ENCODE measurements around the gene RSU1.
"Not testable (repeated sequence)": the region's sequence is repeated elsewhere in the genome, so short reads cannot be mapped to it uniquely, and the experiment has no call there.

The RSU1 gene

DNA sequence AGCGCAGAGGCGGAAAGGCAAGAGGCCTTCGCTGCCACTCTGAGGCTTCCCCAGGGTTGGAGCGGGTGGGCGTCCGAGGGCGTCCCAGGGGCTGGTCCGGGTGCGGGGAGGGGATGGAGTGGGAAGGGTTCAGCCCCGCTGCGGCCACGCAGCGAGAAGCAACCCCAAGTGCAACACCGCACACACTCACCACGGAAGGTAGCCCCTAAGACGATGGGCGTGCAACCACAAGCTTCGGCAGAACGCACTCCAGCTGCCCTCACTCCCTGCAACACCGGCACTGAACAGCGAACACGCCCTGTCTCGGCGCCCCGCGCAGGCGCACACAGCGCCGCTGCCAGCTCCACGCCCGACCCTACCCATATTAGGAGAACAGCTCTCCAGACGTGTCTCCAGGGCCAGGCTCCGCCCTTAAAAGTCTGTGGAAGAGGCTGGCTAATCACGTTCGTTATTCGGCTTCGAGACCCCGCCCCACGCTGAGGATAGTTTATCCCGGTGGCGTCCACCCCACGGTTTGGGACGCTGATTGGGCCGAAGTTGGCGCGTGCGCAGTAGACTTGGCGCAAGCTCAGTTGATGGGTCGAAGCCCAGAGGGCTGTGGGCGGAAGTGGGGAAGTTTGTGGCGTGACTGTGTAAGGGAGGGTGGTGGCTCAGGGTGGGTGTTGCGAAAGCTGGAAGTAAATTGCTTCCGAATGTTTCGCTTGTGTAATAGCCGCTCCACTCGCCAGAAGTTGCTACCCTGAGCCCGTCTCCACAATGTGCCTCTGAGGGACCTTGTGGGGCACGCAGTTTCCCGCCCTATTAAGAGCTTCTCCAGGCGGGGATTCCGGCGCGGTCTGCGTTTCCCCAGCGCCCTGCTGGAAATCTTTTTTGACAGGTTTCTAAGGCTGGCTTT lies at the start of gene RSU1:
RSU1 (minus strand) TSS at position 300 of the 895 bp plus-strand sequence. CDS start 343 bp downstream, outside the sequence.
- peak; percentile 100 for DNase-seq

DNA sequence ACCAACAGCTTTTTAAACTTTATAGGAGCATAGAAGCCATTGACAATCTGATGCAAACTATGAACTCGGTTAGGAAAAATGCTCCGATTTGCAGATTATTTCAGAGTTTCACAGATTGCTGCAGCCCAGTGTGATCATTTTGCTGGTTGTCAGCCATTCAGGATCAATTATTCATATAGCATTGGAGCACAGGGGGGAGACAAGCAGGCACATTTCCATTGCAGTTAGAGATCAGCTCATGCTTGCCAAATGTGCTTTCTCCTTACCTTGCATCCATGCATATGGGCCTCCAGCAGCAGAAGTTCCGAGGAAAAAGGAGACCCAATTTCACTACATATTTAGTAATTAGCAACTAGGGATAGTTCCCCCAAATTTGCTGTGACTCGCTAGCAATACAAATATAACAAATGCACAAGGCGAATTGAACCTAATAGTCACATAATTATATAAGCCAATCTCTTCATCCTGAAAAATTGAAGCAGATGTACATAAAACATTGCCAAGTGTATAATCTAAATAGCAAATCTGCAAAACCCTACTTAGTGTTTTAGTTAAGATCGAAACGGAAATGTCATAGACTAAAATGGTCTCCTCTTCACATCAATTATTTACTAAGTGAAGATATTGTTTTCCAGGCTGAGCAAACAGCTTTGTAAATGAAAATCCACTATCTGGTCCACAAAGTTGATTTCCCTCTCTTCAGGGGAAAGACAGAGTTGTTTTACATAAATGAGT lies 49.5 kb upstream of the RSU1 start:
- no peak for DNase-seq

DNA sequence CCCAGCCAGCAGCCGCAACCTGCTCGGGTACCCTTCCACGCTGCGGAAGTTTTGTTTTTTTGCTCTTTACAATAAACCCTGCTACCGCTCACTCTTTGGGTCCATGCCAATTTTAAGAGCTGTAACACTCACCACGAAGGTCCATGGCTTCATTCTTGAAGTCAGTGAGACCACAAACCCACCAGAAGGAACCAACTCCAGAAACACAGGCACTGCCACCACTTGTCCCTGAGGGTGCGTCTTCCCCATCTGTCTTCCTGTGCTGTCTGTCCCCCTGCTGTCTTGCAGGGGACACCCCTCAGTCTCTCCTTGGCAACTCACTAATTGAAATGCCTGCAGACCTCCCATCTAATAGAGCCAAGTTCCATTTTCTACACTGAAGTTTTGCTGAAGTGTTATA lies 48.5 kb upstream of the RSU1 start:
- DNase-seq = no peak

DNA sequence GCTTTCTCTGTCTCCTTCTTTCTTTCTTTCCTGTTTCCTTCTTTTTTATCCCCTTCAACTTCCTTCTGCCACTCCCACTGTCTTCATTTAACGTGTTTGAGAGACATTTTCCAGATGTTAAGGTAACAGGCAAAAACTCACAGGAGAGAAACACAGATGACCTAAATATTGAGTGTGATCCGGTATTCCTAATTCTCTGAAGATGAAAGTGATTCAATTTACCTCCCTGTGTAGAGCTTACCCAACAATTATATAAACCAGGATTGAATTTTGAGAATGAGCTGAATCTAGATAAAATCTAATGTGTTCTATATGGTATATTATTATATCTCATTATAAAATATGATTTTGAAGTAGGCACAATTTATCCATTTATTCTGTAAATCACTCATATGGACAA lies 46.5 kb upstream of the RSU1 start:
- DNase-seq = no peak

DNA sequence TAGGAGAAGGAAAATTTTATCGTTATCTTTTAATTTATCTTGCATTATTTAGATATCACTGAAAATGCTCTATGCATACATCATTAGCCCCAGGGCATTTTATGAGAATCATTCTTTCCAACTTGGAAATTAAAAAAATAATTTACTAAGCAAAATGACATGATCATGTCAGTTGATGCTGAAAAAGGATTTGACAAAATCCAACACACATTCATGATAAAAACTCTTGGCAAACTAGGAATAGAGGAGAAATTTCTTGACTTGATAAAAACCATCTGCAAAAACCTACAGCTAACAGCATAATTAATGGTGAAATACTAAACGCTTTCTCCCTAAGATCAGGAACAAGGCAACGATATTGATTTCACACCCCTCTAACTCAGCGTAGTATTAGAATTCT lies 40.2 kb upstream of the RSU1 start:
- no peak for DNase-seq

DNA sequence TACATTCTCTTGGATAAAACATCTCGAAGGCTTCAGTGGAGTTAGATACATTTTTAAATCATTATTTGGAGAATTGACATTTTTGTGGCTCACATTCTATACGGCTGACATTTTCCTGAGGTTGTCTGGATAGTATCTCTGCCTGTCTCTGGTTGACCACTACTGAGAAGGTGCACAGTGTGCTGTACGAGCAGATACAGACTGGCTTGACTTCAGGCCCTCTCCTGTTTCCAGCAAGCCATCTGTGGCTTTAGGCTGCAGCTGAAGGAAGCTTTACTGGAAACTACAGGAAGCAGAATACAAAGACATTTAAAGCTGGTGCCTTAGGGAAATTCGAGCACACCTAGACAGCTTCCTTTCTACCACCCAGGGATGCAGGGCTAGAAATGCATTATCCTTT lies 39.3 kb upstream of the RSU1 start:
- DNase-seq = no peak

DNA sequence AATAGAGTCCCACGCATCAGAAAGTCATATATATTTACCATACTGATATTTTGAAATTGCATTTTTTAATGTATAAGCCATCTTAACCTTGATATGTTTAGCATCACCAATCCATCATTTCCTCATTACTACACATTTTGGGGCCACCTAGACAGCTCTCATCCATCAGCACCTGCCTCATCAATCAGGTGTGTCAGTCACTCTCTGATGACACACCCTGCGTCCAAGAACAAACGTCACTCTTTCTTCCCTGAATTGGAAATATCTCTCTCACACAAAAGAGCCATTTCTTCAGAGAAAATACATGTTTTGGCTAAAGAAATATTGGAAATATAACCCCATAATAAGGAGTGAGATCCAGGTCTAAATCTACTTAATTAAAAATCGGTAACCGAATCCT lies 38.9 kb upstream of the RSU1 start:
- DNase-seq = no peak

DNA sequence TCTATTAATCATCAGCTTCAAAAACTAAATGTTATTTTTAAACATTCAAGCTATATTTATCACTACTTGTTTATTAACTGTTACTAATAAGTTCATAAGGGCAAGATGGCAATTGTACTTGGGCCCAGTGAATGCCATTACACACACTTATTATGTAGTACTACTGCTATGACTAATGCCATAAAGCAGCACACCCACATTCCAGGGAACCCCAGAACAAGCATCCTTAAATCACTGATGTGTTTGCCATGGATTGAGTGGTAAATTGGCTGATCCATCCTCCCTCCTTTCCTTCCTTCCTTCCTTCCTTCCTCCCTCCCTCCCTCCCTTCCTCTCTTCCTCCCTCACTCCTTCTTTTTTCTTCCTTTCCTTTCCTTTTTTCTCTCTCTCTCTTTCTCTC lies 37.4 kb upstream of the RSU1 start:
- no peak for DNase-seq

DNA sequence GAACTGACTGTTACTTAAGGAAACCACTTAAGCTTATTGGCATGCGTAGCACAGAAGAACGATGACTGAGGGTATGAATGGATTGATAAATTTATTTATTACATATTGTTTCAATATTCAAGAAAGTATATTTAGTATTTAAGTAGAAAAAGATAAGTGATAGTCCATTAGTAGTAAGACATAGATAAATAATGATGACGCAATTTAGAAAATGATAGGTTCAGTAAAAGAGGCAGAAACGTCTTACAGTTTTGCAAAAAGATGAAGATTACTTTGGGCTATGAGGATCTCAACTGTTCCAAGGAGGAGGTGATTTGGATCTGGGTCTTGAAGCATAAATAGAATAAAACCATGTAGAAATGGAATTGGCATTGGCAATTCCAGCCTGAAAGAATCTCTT lies 36.6 kb upstream of the RSU1 start:
- DNase-seq = no peak

DNA sequence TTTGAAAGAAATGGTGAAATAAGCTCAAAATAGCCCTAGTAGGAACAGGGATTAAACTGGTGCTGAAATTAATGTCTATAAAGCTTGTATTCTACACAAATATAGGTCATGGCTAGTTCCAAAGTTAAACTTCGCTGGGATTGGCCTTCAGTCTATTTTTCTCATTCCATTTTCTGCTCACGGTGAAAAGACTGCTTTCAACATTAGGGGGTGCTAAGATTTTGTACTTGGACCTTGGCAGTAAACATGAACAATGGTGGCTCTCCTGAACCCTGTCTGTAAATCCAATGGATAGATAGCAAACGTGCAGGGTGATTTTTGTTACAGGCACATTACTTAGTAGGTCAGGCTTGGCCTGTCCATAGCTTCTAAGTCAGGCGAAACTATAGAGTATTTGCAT lies 36.0 kb upstream of the RSU1 start:
- no peak for DNase-seq

DNA sequence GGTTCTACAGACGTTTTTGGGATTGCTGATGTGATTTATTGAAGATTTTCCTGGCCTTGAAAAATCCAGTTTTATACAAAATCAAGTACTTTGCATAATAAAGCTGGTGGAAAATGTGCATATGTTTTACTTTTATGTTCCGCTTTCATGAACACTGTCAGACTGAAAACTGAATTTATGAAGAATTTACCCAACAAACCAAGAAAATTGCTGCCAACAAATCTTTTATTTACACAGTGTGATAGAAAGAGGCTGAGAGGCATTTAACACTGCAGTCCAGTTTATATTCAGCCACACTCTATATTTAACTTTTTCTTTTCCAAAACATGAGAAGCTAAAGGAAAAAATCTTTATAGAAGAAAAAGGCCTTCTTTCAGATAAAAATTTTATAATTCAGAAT lies 35.4 kb upstream of the RSU1 start:
- DNase-seq = no peak

DNA sequence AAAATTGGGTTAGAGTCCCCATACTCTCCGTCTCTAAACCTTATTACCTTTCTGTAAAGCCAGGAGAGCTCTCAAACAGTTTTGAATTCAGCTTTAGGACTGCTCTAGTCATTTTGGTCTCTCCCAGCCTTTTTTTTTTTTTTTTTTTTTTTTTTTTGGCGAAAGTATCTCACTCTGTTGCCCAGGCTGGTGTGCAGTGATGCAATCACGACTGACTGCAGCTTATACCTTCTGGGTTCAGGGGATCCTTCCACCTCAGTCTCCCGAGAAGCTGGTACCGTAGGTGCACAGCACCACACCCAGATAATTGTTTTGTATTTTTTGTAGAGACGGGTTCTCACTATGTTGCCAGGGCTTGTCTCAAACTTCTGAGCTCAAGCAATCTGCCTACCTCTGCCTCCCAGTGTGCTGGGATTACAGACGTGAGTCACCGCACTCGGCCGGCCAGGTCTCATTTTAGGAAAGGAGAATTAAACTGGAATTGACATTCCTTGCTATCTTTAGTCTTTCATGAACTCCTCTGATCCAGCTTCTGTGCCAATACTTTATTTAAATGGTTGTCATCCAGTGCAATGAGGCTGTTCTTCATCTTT lies 31.4 kb upstream of the RSU1 start:
- DNase-seq = no peak

DNA sequence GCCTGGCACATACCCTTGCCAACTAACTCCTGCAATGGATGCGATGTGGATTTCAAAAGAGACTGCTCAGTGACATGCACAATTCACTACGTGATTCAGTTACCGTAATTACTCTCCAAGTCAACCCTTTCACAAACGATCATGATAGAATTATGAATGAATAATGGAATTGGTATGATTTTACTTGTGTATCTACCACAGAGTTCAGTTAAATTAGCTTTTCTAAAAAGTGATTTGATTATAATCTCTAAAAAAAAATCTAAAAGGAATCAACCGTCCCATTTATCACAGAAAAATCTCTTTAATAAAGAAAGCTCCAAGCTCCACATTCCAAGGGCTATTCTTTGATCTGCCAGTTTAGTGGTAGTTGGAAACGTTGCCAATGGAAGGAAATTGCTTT lies 30.4 kb upstream of the RSU1 start:
- DNase-seq = no peak

DNA sequence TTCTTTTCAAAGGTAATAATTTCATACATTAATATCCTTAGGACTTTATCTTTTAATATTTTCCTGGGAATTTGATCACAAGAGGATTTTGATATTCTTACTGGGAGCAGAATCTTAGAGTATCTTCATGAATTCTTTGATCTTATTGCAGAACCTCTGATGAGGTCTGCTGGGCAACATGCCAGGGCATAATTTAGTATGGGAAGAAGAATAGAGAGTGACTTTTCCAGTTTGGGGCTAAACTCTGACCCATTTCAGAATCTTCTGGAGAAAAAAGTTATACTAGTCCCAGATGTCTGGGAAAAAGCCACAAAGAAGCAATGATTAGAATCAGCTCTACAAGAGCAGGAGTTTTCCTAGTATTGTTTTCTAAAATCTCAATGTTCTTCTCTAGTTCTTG lies 28.0 kb upstream of the RSU1 start:
- DNase-seq = no peak

DNA sequence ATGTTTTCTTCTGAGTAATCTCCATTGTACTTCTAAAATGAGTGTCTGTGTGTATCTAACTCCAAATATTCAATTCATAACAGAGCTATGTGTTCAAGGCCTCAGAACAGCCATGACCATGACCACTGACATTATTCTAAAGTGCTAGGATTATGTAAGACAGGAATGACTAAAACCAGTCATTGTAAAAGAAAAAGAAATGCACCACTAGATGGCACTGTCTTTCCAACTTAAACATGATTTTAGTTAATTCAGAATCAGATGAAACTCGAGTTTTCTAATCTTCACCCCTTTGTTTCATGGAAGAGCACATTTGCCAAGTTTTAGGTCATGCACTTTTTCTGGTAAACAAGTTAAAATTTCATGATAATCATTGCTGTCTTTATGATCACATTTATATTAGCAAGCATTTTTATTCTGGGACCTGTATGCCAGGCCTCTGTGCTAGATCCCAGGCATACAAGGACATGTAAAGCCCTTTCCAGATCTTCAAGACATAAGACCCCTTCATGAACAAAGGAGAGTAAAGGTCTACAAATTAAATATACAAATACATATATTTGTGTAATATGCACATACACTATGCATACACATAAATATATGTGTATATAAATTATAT lies 26.1 kb upstream of the RSU1 start:
- DNase-seq = no peak

DNA sequence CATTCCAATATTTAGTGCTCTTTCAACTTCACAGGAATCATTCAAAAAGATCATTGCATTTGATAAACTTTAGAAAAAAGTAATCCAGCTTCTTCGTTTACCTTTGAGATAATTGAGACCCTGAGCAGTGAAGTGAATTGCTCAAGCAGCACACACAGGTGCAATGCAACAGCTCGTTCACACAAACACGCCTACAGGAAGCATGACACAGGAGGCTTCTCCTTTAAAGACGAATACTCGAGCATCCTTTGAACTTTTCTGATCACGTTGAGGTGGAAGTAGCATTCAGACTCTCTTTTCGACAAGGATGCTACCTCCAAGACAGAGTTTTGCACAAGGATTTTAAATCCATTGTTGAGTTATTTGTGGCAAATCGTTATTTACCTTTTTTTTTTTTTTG lies 18.0 kb upstream of the RSU1 start:
- DNase-seq = no peak

DNA sequence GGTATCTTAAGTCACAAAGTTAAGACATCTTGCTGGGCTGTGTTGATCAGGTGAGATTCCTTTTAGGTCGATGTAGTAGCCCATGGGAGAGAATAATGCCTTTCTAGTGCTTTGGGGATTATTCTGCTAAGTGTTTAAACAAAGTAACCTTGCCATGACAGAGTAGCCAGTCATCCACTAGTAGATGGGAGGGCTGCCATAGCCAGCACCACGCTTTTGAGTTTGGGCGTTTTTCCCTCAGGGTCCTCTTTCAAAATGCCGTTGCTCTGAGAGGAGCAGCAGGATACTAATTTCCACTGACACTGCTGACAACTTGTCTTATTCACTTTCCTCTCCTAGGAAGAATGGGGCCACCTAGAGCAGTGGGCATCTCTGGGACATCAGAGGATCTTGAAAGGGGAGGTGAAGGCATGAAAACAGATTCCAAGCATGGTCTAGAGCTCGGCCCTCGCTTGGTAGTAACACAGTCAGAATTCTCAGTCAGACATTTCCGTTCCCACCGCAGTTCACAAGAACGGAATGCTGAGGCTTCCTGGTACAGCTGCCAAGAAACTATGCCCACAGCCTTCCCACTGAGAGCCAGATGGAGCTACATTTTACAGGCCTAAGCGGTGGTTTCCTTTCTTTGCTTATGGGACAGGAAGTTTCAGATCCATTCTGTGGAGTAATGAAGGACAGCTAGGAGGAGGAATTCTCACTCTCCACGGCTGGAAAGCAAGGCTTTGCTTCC lies 15.3 kb upstream of the RSU1 start:
- no peak for DNase-seq

DNA sequence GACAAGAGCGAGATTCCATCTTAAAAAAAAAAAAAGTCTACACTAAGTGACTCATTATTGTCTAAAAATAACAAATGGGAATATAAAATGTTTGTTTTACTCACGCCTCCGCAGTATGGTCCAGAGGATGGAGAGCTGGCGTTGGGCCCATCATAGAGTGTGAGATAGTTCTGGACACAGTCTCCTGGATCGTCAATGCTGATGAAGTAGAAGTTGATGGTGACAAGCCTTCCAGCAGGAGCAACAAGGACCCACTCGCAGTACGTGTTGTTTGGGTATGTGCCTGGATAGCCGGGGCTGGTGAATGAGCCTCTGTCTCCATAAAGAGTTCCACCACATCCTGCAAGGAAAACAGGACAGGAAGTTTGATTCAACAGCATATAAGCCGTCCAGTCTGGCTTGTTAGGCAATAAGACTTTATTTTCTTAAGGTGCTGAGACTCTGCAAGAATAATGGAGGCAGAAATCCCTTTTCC lies 11.5 kb upstream of the RSU1 start:
- DNase-seq = no peak

DNA sequence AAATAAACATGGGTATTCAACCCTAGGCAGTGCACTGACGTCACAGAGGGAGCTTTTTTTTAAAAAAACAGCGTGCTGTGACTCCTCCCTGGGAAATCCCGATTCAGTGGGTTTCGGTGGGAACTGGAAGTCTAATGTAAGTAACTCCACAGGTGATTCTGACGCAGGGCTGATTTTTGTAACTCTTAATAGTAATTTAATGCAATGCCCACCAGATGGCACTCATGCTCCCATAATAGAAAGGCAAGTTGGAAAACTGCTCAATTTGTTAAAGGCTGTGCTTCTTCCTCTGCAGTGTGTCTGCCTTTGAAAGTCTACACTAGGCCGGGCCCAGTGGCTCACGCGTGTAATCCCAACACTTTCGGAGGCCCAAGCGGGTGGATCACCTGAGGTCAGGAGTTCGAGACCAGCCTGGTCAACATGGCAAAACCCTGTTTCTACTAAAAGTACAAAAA lies 10.9 kb upstream of the RSU1 start:
- peak; percentile 52 for DNase-seq

DNA sequence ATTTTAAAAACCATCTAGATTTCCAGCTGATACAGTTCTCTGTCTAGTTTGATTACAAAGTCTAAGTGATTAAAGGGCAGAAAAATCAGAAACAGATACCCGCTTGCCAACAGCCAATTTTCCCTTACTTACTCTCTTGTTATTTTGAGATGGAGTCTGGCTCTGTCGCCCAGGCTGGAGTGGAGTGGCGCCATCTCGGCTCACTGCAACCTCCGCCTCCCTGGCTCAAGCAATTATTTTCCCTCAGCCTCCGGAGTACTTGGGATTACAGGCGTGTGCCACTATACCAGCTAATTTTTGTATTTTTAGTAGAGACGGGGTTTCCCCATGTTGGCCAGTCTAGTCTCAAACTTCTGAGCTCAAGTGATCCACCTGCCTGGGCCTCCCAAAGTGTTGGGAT lies 10.2 kb upstream of the RSU1 start:
- DNase-seq = not testable (repeated sequence)

DNA sequence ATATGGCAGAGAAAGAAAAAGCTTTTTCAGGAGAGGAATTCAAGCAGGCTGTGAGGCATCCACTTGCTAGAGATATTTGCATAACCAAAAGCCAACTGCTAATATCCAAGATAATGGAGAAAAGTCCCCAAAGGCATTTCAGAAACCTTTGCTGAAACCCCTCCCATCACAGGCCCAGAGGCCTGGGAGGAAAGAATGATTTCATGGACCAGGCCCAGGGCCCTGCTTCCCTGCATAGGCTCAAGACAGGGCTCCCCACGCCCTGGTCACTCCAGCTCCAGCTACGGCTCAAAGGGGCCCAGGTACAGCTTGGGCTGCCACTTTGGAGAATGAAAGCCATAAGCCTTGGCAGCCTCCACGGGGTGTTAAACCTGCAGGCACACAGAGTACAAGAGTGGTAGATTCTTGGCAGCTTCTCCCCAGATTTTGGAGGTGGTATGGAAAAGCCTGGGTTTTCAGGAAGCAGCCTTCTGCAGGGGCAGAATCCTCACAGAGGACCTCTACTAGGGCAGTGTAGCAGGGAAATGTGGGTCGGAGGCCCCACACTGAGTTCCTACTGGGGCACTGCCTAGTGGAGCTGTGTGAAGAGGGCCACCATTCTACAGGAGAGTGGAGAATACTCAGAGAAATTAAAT lies 5.6 kb upstream of the RSU1 start:
- DNase-seq = no peak

DNA sequence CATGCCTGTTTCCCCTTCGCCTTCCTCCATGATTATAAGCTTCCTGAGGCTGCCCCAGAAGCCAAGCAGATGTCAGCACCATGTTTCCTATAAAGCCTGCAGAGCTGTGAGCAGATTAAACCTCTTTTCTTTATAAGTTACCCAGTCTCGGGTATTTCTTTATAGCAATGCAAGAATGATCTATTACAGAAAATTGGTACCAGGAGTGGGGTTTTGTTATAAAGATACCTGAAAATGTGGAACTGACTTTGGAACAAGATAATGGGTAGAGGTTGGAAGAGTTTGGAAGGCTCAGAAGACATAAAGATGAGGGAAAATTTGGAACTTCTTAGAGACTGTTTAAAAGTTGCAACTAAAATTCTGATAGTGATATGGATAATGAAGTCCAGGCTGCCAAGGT lies 4.8 kb upstream of the RSU1 start:
- DNase-seq = no peak
